Panc1 (cell line): ENCODE measurements around the gene YTHDF1. TPM values are rescaled to one million over a fixed set of nuclear protein-coding genes. Genes with fewer than 3 reads are reported as not detected.

Experiments used
- ATAC-seq: fragments of 200-7000 bp; cut with Tn5 transposase; 2 replicates; pipeline ENCODE4 v1.9.1; 2020; ENCODE audit warnings: mild to moderate bottlenecking, moderate library complexity
- BruUV-seq: library from RNA; stranded (reverse); fragments of 400-500 nt; replicated peaks from 2 replicates; lab custom pipeline; 2021; lab: Mats Ljungman, UMichigan
- CTCF ChIA-PET: fragments of 300-600 bp; sonication (Branson Sonifier 250); formaldehyde crosslinking; loops from one replicate; lab custom pipeline; 2022; ENCODE audit warnings: antibody characterized with exemption; lab: Charles Lee
- POLR2A ChIA-PET: fragments of 300-600 bp; sonication (Branson Sonifier 250); formaldehyde crosslinking; loops from one replicate; lab custom pipeline; 2022; ENCODE audit warnings: antibody characterized with exemption; lab: Charles Lee
- DNase-seq: peaks from one replicate; pipeline ENCODE4 v3.0.0-alpha.2; 2010; ENCODE audit warnings: low read depth, low spot score
- H3K27ac ChIP-seq: 2 replicates; pipeline ENCODE4 v1.5.1; 2011; ENCODE audit warnings: mild to moderate bottlenecking, low read length, inconsistent platforms
- H3K27me3 ChIP-seq: fragments of 200-500 bp; sonication (Bioruptor generic); 2 replicates; pipeline ENCODE4 v1.6.0; 2014; ENCODE audit warnings: low read length, inconsistent platforms; ENCODE audit not compliant: control insufficient read depth, insufficient read depth
- H3K36me3 ChIP-seq: fragments of 200-500 bp; sonication (Bioruptor generic); 2 replicates; pipeline ENCODE4 v1.5.1; 2014; ENCODE audit warnings: inconsistent platforms, mild to moderate bottlenecking, low read length, moderate library complexity; ENCODE audit not compliant: control insufficient read depth, insufficient read depth
- H3K4me1 ChIP-seq: 2 replicates; pipeline ENCODE4 v1.5.1; 2011; ENCODE audit warnings: inconsistent platforms, mild to moderate bottlenecking, low read length, moderate library complexity; ENCODE audit not compliant: control insufficient read depth, insufficient read depth
- H3K4me3 ChIP-seq, 2 experiments: 2 replicates each; pipeline ENCODE4 v1.5.1; 2011 to 2012; ENCODE audit warnings: low read depth in 2 of 2, low read length in 2 of 2, mild to moderate bottlenecking in 2 of 2, inconsistent platforms in 1 of 2, moderate library complexity in 1 of 2
- H3K9me3 ChIP-seq: fragments of 200-500 bp; sonication (Bioruptor generic); 2 replicates; pipeline ENCODE4 v1.5.1; 2014; ENCODE audit warnings: low read depth, mild to moderate bottlenecking, inconsistent platforms, low read length, moderate library complexity; ENCODE audit not compliant: control insufficient read depth, insufficient read depth
- CTCF ChIP-seq: fragments of 450-650 bp; IDR thresholded peaks from 2 replicates; pipeline ENCODE4 v1.5.1; 2017; ENCODE audit warnings: mild to moderate bottlenecking
- POLR2AphosphoS5 ChIP-seq: IDR thresholded peaks from 2 replicates; pipeline ENCODE4 v1.6.1; 2012; ENCODE audit warnings: mild to moderate bottlenecking, low read depth, low read length, moderate library complexity
- REST ChIP-seq, 2 experiments: IDR thresholded peaks; 2 replicates each; pipeline ENCODE4 v1.6.1; 2011 to 2012; ENCODE audit warnings: low read depth in 2 of 2, control low read depth in 1 of 2, low read length in 1 of 2, mild to moderate bottlenecking in 1 of 2, moderate library complexity in 1 of 2; ENCODE audit not compliant: insufficient read depth in 1 of 2
- SIN3A ChIP-seq: IDR thresholded peaks from 2 replicates; pipeline ENCODE4 v1.6.1; 2012; ENCODE audit warnings: low read depth, mild to moderate bottlenecking, low read length, moderate library complexity, borderline replicate concordance; ENCODE audit not compliant: insufficient read depth
- TCF7L2 ChIP-seq: IDR thresholded peaks from 2 replicates; pipeline ENCODE4 v1.6.1; 2011; ENCODE audit warnings: mild to moderate bottlenecking, low read depth, low read length, inconsistent platforms
- in situ Hi-C: cut with HindIII; loops from 2 replicates; pipeline ENCODE4 v1.10.0; 2016; ENCODE audit warnings: low sequenced_read_pairs, low pct_unique_long_range_greater_than_20kb
- intact Hi-C: fragments of 100-400 bp; cut with micrococcal nuclease; formaldehyde crosslinking; loops from one replicate; pipeline ENCODE4 v1.10.0; 2022; ENCODE audit not compliant: unreplicated experiment
- total RNA-seq: library from RNA; stranded (reverse); gene quantifications from one replicate; pipeline ENCODE4 v1.2.1, GENCODE V29; 2021; ENCODE audit not compliant: unreplicated experiment

Gene YTHDF1
- total RNA-seq, 1 experiment from 2014 or later, result 43.0 TPM

- intact Hi-C loops, result no loop called here
- no peaks in the 10 kb centered on the region for H3K4me1 ChIP-seq
- ChIA-PET POLR2A (interaction anchor here (0.6 kb wide), 1 partner anchor 36 kb away, joined by 3 read pairs; no protein-coding TSS in a partner anchor), CTCF (no interaction called here)
- BruUV-seq, result no TSS peak
- H3K27ac ChIP-seq, result no peak overlapping the region
- TF ChIP-seq REST (IDR thresholded peaks at IDR 0.05; ENCODE audit: insufficient read depth in 1 of 2, low read depth in 2 of 2, low read length in 1 of 2) (no peak), TCF7L2 (no peak), SIN3A (no peak), CTCF (no peak), POLR2AphosphoS5 (no peak)
- H3K9me3 ChIP-seq, result no peaks in the 10 kb centered on the region
- no peak for DNase-seq
- no peaks in the 10 kb centered on the region for H3K36me3 ChIP-seq
- in situ Hi-C loops, result no loop called here
- ATAC-seq, result no peak
- H3K4me3 ChIP-seq, result no peak overlapping the region
- H3K27me3 ChIP-seq, result no peaks in the 10 kb centered on the region
Observed at GRCh38 chr20:63186528-63187316, 29.2 kb downstream of the YTHDF1 start.

- DNase-seq, result no peak
- Histone ChIP-seq H3K36me3 (no peaks in the 10 kb centered on the region), H3K4me3 (no peak overlapping the region), H3K4me1 (no peaks in the 10 kb centered on the region), H3K9me3 (no peaks in the 10 kb centered on the region), H3K27ac (no peak overlapping the region), H3K27me3 (no peaks in the 10 kb centered on the region)
- in situ Hi-C loops, result no loop called here
- intact Hi-C loops, result no loop called here
- BruUV-seq, result no TSS peak
- TF ChIP-seq SIN3A (no peak), TCF7L2 (no peak), POLR2AphosphoS5 (no peak)
- ChIA-PET CTCF (no interaction called here), POLR2A (no interaction called here)
- no peak for ATAC-seq
Observed at GRCh38 chr20:63186084-63186483, 29.8 kb downstream of the YTHDF1 start.
